ENCODE data around the gene FAM161A. TPM values are rescaled to one million over a fixed set of nuclear protein-coding genes. Genes with fewer than 3 reads are reported as not detected.

Gene FAM161A, protein sequence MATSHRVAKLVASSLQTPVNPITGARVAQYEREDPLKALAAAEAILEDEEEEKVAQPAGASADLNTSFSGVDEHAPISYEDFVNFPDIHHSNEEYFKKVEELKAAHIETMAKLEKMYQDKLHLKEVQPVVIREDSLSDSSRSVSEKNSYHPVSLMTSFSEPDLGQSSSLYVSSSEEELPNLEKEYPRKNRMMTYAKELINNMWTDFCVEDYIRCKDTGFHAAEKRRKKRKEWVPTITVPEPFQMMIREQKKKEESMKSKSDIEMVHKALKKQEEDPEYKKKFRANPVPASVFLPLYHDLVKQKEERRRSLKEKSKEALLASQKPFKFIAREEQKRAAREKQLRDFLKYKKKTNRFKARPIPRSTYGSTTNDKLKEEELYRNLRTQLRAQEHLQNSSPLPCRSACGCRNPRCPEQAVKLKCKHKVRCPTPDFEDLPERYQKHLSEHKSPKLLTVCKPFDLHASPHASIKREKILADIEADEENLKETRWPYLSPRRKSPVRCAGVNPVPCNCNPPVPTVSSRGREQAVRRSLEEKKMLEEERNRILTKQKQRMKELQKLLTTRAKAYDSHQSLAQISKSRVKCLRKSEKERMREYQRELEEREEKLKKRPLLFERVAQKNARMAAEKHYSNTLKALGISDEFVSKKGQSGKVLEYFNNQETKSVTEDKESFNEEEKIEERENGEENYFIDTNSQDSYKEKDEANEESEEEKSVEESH
- total RNA-seq = 0.65 and 1.7 TPM in 2 replicates

GRCh38 chr2:61853847-61854563 lies at the start of gene FAM161A:
Gene FAM161A, minus strand, starts transcription at chr2:61854060. Its CDS starts 19 bp downstream, at chr2:61854041.

GRCh38 chr2:61888267-61889055 lies 34.6 kb upstream of the FAM161A start, which contains the start of gene CCT4:
Gene CCT4, minus strand, starts transcription at chr2:61888656. Its CDS starts 149 bp downstream, at chr2:61888507.

Small RNA genes lying within 50 kb of the gene (small RNA-seq; reads per million reads assigned to genes)
- not detected for gene RPS24P7

Other genes with a start within 250 kb of the FAM161A start
- 181 and 191 TPM in 2 replicates for gene CCT4, start 34.6 kb upstream of the FAM161A start, total RNA-seq
- gene COMMD1, start 51.6 kb upstream of the FAM161A start, total RNA-seq = 49.2 and 54.2 TPM in 2 replicates